ENCODE results near the gene ATG9B.

DNA sequence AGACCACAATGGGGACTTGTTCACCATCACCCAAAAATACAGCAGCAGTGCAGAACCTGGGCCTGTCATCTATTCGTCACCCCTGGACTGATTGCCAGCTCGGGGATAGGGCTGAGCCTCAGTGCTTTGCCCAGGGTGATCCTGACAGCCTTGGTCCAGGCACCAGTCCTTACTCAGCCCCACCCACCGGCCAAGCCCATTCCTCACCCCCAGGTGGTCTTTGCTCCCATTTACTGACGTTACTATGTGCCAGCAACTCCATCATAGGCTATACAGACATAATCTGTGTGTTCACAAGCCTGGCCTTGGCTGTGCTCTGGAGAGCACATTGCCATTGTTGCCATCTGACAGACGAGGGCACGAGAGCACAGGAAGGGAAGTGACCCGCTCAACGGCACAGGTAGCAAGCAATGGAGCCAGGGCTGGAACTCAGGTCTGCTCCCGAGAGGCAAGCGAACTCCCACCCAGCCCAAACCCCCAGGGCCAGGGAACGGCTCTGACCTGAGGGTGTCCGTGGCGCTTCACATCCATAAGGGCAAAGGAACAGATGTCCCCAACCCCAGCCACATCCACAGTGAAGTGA lies 6.8 kb downstream of the ATG9B start:
- TF ChIP-seq, protein P1, sequence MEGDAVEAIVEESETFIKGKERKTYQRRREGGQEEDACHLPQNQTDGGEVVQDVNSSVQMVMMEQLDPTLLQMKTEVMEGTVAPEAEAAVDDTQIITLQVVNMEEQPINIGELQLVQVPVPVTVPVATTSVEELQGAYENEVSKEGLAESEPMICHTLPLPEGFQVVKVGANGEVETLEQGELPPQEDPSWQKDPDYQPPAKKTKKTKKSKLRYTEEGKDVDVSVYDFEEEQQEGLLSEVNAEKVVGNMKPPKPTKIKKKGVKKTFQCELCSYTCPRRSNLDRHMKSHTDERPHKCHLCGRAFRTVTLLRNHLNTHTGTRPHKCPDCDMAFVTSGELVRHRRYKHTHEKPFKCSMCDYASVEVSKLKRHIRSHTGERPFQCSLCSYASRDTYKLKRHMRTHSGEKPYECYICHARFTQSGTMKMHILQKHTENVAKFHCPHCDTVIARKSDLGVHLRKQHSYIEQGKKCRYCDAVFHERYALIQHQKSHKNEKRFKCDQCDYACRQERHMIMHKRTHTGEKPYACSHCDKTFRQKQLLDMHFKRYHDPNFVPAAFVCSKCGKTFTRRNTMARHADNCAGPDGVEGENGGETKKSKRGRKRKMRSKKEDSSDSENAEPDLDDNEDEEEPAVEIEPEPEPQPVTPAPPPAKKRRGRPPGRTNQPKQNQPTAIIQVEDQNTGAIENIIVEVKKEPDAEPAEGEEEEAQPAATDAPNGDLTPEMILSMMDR (IDR thresholded peaks at IDR 0.05), result no peak
- TF ChIP-seq POLR2A (IDR thresholded peaks at IDR 0.05), result no peak
